ENCODE measurements around the gene BMP6. TPM values are rescaled to one million over a fixed set of nuclear protein-coding genes. Genes with fewer than 3 reads are reported as not detected.

Gene BMP6
- total RNA-seq, 4 donors from 2014 or later = 1.4 to 16.1 (median 6.0) TPM

DNA sequence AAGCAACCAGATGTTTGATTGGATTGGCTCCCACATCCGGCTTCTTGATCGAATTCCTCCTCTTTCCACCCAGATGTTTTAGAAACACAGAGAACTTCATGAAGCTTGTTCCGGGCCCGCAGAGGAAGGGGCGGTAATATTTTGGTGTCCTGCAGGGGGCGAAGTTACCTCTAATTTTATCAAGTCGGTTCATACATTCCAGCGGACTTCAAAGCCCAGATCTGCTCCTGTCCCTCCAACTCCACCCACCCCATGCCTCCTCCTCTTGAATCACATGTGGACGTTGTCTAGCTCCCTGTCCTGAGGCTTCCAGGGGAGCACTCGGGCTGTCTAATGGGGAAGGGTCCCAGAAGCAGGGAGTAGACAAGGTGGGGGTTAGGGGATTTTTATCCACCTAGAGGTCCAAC lies 2.9 kb upstream of the BMP6 start:
- no peaks in the 10 kb centered on the region for H3K36me3 ChIP-seq
- H3K4me3 ChIP-seq = no peak overlapping the region
- peaks cover 0 to 28% (median 8%) of the 10 kb centered on the region in 3 donors for H3K4me1 ChIP-seq
- TF ChIP-seq, protein P1, sequence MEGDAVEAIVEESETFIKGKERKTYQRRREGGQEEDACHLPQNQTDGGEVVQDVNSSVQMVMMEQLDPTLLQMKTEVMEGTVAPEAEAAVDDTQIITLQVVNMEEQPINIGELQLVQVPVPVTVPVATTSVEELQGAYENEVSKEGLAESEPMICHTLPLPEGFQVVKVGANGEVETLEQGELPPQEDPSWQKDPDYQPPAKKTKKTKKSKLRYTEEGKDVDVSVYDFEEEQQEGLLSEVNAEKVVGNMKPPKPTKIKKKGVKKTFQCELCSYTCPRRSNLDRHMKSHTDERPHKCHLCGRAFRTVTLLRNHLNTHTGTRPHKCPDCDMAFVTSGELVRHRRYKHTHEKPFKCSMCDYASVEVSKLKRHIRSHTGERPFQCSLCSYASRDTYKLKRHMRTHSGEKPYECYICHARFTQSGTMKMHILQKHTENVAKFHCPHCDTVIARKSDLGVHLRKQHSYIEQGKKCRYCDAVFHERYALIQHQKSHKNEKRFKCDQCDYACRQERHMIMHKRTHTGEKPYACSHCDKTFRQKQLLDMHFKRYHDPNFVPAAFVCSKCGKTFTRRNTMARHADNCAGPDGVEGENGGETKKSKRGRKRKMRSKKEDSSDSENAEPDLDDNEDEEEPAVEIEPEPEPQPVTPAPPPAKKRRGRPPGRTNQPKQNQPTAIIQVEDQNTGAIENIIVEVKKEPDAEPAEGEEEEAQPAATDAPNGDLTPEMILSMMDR (IDR thresholded peaks at IDR 0.05) = peak; percentile 29 to 73 (median 64)
- TF ChIP-seq POLR2AphosphoS5 (IDR thresholded peaks at IDR 0.05) = no peak
- no peak for TF ChIP-seq POLR2A (IDR thresholded peaks at IDR 0.05)
- TF ChIP-seq EP300 (IDR thresholded peaks at IDR 0.05) = no peak
- no peak overlapping the region for H3K27ac ChIP-seq
- H3K27me3 ChIP-seq = peaks cover 75% of the 10 kb centered on the region
- WGBS, 2 donors (ENCODE audit: low coverage in 1 of 2) = 0 to 2% methylated on average over 8 to 10 of the region's 10 CpGs
- ATAC-seq = peak; percentile 53
- no peaks in the 10 kb centered on the region for H3K9me3 ChIP-seq

DNA sequence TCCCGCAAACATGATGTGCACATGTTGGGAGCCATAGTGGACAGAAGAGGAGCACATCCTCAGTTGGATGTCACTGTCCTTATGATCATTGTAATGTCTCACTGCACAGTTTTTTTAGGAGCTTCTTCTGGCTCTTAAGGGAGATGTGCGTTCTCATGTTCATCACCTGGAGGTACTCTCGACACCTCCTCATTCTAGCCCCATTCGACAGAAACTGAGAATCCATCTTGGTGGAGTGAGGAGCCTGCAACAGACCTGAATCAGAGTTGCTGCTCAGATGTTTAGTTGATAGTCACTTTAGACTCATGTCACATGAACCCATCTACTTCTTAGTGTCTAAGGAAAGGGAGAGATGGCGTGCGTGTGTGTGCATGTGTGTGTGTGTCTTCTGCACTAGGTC lies 2.3 kb upstream of the BMP6 start:
- Histone ChIP-seq H3K9me3 (no peaks in the 10 kb centered on the region), H3K4me3 (no peak overlapping the region), H3K27ac (no peak overlapping the region), H3K27me3 (peaks cover 80% of the 10 kb centered on the region), H3K4me1 (peaks cover 0 to 33% (median 13%) of the 10 kb centered on the region in 3 donors), H3K36me3 (no peaks in the 10 kb centered on the region)
- ATAC-seq = no peak
- TF ChIP-seq POLR2A (IDR thresholded peaks at IDR 0.05) (no peak), POLR2AphosphoS5 (IDR thresholded peaks at IDR 0.05) (no peak), EP300 (IDR thresholded peaks at IDR 0.05) (no peak)
- TF ChIP-seq, protein P1 (IDR thresholded peaks at IDR 0.05) = no peak
- WGBS, 2 donors (ENCODE audit: low coverage in 1 of 2) = 82 to 91% methylated on average over 5 to 6 of the region's 6 CpGs

DNA sequence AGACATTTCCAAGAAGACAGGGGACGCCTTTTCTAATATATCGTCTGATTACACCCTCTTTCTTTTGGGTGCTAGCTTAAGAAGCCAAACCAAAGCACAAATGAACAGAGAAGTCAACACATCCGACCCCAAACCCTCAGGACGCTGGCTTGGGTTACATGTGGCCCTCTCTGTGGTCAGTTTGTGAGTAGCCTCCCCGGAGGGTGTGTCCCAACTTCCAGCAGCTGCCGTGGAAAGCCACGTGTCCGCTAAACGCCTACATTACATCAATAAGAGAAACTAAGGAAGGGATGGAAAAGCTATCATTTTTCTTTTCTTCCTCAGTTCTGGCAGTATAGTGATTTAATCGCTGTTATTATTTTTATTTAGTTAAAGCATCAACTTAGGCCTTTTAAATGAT lies 487 bp upstream of the BMP6 start:
- peak overlapping the region in 1 of 2 donors; percentile 53 for H3K4me3 ChIP-seq
- no peaks in the 10 kb centered on the region for H3K9me3 ChIP-seq
- WGBS, 2 donors (ENCODE audit: low coverage in 1 of 2) = 25 to 26% methylated on average over 8 to 10 of the region's 10 CpGs
- H3K27me3 ChIP-seq = peaks cover 88% of the 10 kb centered on the region
- peaks cover 0 to 40% (median 16%) of the 10 kb centered on the region in 3 donors for H3K4me1 ChIP-seq
- peak overlapping the region in 1 of 4 donors; percentile 13 for H3K27ac ChIP-seq
- no peaks in the 10 kb centered on the region for H3K36me3 ChIP-seq
- TF ChIP-seq POLR2AphosphoS5 (IDR thresholded peaks at IDR 0.05) (no peak), EP300 (IDR thresholded peaks at IDR 0.05) (no peak), POLR2A (IDR thresholded peaks at IDR 0.05) (no peak)
- TF ChIP-seq, protein P1 (IDR thresholded peaks at IDR 0.05) = no peak
- ATAC-seq = no peak

DNA sequence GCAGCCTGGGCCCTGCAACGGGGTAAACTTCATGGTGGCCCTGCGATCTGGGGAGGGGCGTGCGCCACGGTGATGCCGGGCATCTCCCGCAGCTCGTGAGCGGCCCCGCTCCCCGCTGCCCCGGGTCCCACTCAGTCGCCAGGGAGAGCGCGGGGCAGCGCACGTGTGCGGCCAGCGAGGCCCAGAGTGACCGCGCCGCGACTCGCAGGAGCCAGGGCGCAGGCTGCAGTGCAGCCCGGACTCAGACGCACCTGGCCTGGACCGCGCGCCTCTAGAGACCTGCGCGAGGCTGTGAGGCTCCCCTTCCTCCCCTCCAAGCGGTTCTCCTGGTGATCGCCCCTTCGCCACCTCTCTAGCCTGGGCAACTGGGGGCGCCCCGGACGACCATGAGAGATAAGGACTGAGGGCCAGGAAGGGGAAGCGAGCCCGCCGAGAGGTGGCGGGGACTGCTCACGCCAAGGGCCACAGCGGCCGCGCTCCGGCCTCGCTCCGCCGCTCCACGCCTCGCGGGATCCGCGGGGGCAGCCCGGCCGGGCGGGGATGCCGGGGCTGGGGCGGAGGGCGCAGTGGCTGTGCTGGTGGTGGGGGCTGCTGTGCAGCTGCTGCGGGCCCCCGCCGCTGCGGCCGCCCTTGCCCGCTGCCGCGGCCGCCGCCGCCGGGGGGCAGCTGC lies 652 bp downstream of the BMP6 start:
- peak overlapping the region in 1 of 4 donors; percentile 13 for H3K27ac ChIP-seq
- TF ChIP-seq POLR2AphosphoS5 (IDR thresholded peaks at IDR 0.05) (no peak), EP300 (IDR thresholded peaks at IDR 0.05) (no peak), POLR2A (IDR thresholded peaks at IDR 0.05) (no peak)
- TF ChIP-seq, protein P1 (IDR thresholded peaks at IDR 0.05) = no peak
- H3K9me3 ChIP-seq = no peaks in the 10 kb centered on the region
- peak; percentile 11 for ATAC-seq
- H3K27me3 ChIP-seq = peaks cover 91% of the 10 kb centered on the region
- peaks cover 0 to 40% (median 16%) of the 10 kb centered on the region in 3 donors for H3K4me1 ChIP-seq
- no CpG with 5 or more reads among the region's 73 CpGs for WGBS, 2 donors (ENCODE audit: low coverage in 1 of 2)
- H3K4me3 ChIP-seq = peak overlapping the region; percentile 43 to 53
- no peaks in the 10 kb centered on the region for H3K36me3 ChIP-seq
